Progenitor cell of endocrine pancreas (in vitro differentiated cells): ENCODE data around the gene ABCA7. TPM values are rescaled to one million over a fixed set of nuclear protein-coding genes. Genes with fewer than 3 reads are reported as not detected.
A peak's percentile ranks its signal among the peaks of the same experiment; 100 is the strongest.

ENCODE experiments used
- DNase-seq: peaks from one replicate; pipeline ENCODE4 v3.0.0; 2021; ENCODE audit warnings: low spot score; ENCODE audit not compliant: unreplicated experiment
- H3K27ac Mint-ChIP-seq: 2 replicates; pipeline ENCODE4 v1.8.0; 2021; ENCODE audit warnings: mild to moderate bottlenecking, moderate library complexity, mixed read lengths
- H3K27me3 Mint-ChIP-seq: 2 replicates; pipeline ENCODE4 v1.8.0; 2021; ENCODE audit warnings: mixed read lengths
- H3K36me3 Mint-ChIP-seq: 2 replicates; pipeline ENCODE4 v1.8.0; 2022; ENCODE audit warnings: mixed read lengths; ENCODE audit not compliant: insufficient read depth
- H3K4me1 Mint-ChIP-seq: 2 replicates; pipeline ENCODE4 v1.8.0; 2021; ENCODE audit warnings: low read depth, mixed read lengths
- H3K4me3 Mint-ChIP-seq: 2 replicates; pipeline ENCODE4 v1.8.0; 2021; ENCODE audit warnings: low read depth, mild to moderate bottlenecking, moderate library complexity, mixed read lengths
- H3K9me3 Mint-ChIP-seq: 2 replicates; pipeline ENCODE4 v1.8.0; 2021; ENCODE audit warnings: low read depth, mixed read lengths
- CTCF ChIP-seq: fragments of 200-600 bp; sonication (generic); IDR thresholded peaks from one replicate; pipeline ENCODE4 v1.5.0; 2021; ENCODE audit warnings: antibody characterized with exemption, mild to moderate bottlenecking; ENCODE audit not compliant: unreplicated experiment
- total RNA-seq: library from RNA; stranded (reverse); gene quantifications from 2 replicates; pipeline ENCODE4 v1.2.1, GENCODE V29; 2021

Gene ABCA7
- total RNA-seq, 1 donor from 2014 or later: 57.3 TPM

- no peaks in the 10 kb centered on the region for H3K27me3 Mint-ChIP-seq
- DNase-seq: no peak
- H3K27ac Mint-ChIP-seq: peak overlapping the region; percentile 97
- H3K36me3 Mint-ChIP-seq: peaks cover 4% of the 10 kb centered on the region
- no peaks in the 10 kb centered on the region for H3K9me3 Mint-ChIP-seq
- H3K4me3 Mint-ChIP-seq: peak overlapping the region; percentile 90
- H3K4me1 Mint-ChIP-seq: peaks cover 9% of the 10 kb centered on the region
- TF ChIP-seq CTCF: no peak
Observed at GRCh38 chr19:1026783-1027649, 12.9 kb upstream of the ABCA7 start.

- no peak for TF ChIP-seq CTCF
- no peak for DNase-seq
- H3K36me3 Mint-ChIP-seq: peaks cover 7% of the 10 kb centered on the region
- peak overlapping the region; percentile 90 for H3K4me3 Mint-ChIP-seq
- H3K9me3 Mint-ChIP-seq: no peaks in the 10 kb centered on the region
- peaks cover 9% of the 10 kb centered on the region for H3K4me1 Mint-ChIP-seq
- no peaks in the 10 kb centered on the region for H3K27me3 Mint-ChIP-seq
- peak overlapping the region; percentile 86 for H3K27ac Mint-ChIP-seq
Observed at GRCh38 chr19:1027650-1028061, 12.3 kb upstream of the ABCA7 start.

- no peaks in the 10 kb centered on the region for H3K9me3 Mint-ChIP-seq
- peak overlapping the region; percentile 90 for H3K4me3 Mint-ChIP-seq
- peak; percentile 58 for DNase-seq
- H3K4me1 Mint-ChIP-seq: peaks cover 9% of the 10 kb centered on the region
- H3K36me3 Mint-ChIP-seq: peaks cover 8% of the 10 kb centered on the region
- no peaks in the 10 kb centered on the region for H3K27me3 Mint-ChIP-seq
- H3K27ac Mint-ChIP-seq: peak overlapping the region; percentile 86
- no peak for TF ChIP-seq CTCF
Observed at GRCh38 chr19:1028062-1028926, 11.6 kb upstream of the ABCA7 start.

- no peak for DNase-seq
- Mint-ChIP-seq H3K27me3 (no peaks in the 10 kb centered on the region), H3K4me3 (no peak overlapping the region), H3K27ac (peak overlapping the region; percentile 56), H3K4me1 (peaks cover 3% of the 10 kb centered on the region), H3K9me3 (no peaks in the 10 kb centered on the region), H3K36me3 (peaks cover 17% of the 10 kb centered on the region)
- TF ChIP-seq CTCF: no peak
Observed at GRCh38 chr19:1032264-1032867, 7.5 kb upstream of the ABCA7 start.
